Transverse colon (tissue), 4 donors: Measurements from ENCODE around the gene MPP4.

Source experiments
- CTCF ChIP-seq, 5 experiments: fragments of 200-600 bp in 3 of 5; fragments of 450-650 bp in 2 of 5; sonication (generic) in 3 of 5; IDR thresholded peaks; 1 replicate in 2 of 5; 2 replicates in 3 of 5; pipeline ENCODE4 v1.5.1; 2016 to 2017; ENCODE audit warnings: antibody characterized with exemption in 5 of 5, inconsistent platforms in 3 of 5, mild to moderate bottlenecking in 2 of 5, moderate library complexity in 1 of 5
- POLR2A ChIP-seq: fragments of 450-650 bp; IDR thresholded peaks from one replicate; pipeline ENCODE4 v1.6.1; 2016; ENCODE audit warnings: antibody characterized with exemption, mild to moderate bottlenecking, moderate library complexity
- POLR2AphosphoS5 ChIP-seq, 3 donors: sonication (generic); formaldehyde crosslinking; IDR thresholded peaks; one replicate each; pipeline ENCODE4 v1.6.1; 2016; ENCODE audit warnings: antibody characterized with exemption in 3 of 3

DNA sequence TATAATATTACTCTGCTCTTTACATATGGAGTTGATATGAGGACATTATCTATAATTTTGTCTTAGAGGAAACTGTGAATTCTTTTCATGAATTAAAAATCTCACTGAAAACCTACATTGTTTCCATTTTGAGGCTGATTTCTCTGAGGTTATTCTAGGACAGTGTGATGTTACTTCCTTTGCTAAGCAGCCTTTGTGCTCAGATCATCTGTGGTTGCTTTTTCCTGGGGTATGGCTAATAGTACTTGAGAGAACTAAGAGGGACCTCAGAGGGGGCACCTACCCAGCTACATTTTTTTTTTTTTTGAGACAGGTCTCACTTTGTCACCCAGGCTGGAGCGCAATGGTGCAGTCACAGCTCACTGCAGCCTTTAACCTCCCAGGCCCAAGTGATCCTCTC, 8.7 kb upstream of the MPP4 start:
- TF ChIP-seq CTCF (IDR thresholded peaks at IDR 0.05) (no peak), POLR2A (no peak), POLR2AphosphoS5 (IDR thresholded peaks at IDR 0.05) (no peak)
